IPS-15b (cell line): ENCODE measurements around the gene BIRC2.
"Not testable (repeated sequence)": the region's sequence is repeated elsewhere in the genome, so short reads cannot be mapped to it uniquely, and the experiment has no call there.

Source experiments
- H3K27me3 ChIP-seq: one replicate; pipeline ENCODE4 v1.6.1; 2013; ENCODE audit warnings: low read length; ENCODE audit not compliant: control insufficient read depth, insufficient read depth
- H3K36me3 ChIP-seq: one replicate; pipeline ENCODE4 v1.6.1; 2013; ENCODE audit warnings: low read length; ENCODE audit not compliant: control insufficient read depth, insufficient read depth
- H3K4me1 ChIP-seq: one replicate; pipeline ENCODE4 v1.6.1; 2013; ENCODE audit warnings: mild to moderate bottlenecking, low read length; ENCODE audit not compliant: control insufficient read depth, insufficient read depth
- H3K4me3 ChIP-seq: one replicate; pipeline ENCODE4 v1.5.1; 2013; ENCODE audit warnings: low read depth, low read length
- H3K9ac ChIP-seq: one replicate; pipeline ENCODE4 v1.6.1; 2013; ENCODE audit warnings: low read depth, mild to moderate bottlenecking, low read length
- H3K9me3 ChIP-seq: one replicate; pipeline ENCODE4 v1.6.1; 2013; ENCODE audit warnings: mild to moderate bottlenecking, low read length; ENCODE audit not compliant: control insufficient read depth, insufficient read depth

Gene BIRC2

DNA sequence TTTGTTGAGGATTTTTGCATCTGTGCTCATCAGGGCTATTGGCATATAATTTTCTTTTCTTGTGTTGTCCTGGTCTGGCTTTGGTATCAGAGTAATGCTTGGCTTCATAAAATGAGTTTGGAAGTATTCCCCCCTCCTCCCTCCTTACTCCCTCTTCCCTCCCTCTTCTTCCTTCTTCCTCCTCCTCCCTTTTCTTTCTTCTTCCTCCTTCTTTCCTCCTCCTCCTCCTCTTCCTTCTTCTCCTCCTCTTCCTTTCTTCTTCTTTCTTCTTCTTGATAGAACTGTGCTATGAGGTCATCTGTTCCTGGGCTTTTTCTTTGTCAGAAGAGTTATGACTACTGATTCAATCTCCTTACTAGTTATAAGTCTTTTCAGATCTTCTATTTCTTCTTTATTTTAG lies 10.1 kb downstream of the BIRC2 start:
- H3K9me3 ChIP-seq: no peaks in the 10 kb centered on the region
- no peaks in the 10 kb centered on the region for H3K4me1 ChIP-seq
- H3K36me3 ChIP-seq: peaks cover 7% of the 10 kb centered on the region
- H3K9ac ChIP-seq: no peak overlapping the region
- no peaks in the 10 kb centered on the region for H3K27me3 ChIP-seq
- H3K4me3 ChIP-seq: no peak overlapping the region

DNA sequence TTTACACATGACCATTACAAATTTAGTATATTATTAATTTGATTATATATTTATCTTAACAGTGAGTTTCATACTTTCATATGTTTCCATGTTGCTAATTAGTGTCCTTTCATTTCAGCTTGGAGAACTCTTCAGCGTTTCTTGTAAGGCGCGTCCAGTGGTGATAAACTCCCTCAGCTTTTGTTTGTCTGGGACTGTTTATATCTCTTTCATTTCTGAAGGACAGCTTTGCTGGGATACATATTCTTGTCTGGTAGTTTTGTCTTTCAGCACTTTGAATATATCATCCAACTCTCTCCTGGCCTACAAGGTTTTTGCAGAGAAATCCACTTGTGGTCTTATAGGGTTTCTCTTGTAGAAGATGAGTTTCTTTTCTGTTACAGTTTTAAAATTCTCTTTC lies 12.4 kb downstream of the BIRC2 start:
- no peaks in the 10 kb centered on the region for H3K4me1 ChIP-seq
- no peak overlapping the region for H3K9ac ChIP-seq
- H3K9me3 ChIP-seq: no peaks in the 10 kb centered on the region
- H3K36me3 ChIP-seq: peaks cover 7% of the 10 kb centered on the region
- no peak overlapping the region for H3K4me3 ChIP-seq
- H3K27me3 ChIP-seq: no peaks in the 10 kb centered on the region

DNA sequence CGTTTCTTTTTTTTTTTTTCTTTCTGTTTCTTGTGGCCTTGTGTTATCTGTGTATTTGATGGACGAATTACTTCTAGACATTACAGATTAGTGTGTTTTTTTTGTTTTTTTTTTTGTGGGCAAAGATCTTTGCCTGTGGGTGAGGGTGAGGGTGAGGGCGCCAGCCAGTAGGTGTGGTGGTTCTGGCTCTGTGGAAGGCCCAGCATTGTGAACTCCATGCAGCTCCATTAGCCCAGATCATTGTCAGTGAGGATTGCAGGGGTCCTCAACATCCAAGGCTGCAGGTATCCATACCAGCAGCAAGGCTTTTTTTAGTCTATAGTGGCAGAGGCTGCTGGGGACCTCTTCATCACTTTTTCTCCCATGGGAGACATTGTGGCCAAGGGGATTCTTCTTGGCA lies 13.7 kb downstream of the BIRC2 start:
- Histone ChIP-seq H3K9ac (no peak overlapping the region), H3K4me3 (no peak overlapping the region), H3K4me1 (no peaks in the 10 kb centered on the region), H3K36me3 (peaks cover 7% of the 10 kb centered on the region), H3K27me3 (no peaks in the 10 kb centered on the region), H3K9me3 (no peaks in the 10 kb centered on the region)

DNA sequence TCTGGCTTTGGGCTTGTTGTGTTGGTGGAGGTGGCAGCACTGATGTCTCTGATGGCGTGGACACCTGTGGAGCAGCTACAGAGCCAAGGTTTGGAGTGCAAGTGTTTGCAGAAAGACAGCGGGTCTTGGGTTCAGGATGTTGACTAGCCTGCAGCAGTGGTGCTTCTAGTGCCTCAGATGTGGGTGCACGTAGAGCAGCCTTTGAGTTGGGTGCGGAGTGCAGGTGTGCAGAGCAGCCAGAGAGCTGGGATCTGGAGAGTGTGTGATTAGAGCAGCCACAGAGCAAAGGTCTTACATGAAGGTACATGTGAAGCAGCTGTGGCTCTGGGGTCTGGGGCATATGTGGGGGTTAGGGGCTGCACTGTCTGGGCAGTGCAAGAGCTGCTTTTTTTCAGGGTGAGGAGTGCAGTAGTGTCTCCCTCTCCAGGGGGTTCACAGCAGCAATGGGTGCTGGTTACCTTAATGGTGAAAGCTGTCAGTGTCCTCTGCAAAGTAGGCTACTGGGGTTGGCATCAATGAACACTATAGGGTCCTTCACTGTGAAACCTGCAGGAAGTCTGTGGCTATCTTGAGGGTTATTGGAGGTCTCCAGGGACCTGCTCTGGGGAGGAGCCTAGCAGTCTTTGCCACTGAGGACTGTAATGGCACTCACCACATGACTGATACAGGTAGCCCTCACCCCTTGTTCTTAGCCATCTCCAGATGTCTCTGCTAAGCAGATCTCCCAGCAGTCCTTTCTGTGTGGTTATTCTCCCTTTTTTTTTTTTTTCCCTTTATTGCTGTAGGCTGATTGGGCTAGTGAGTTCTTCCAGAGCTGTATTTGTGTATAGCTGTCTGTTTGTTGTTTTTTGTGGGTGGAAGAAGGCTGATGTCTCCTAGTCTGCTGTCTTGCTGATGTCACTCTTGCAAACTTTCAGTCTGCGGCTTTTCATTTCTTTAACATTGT lies 14.3 kb downstream of the BIRC2 start:
- Histone ChIP-seq H3K4me3 (no peak overlapping the region), H3K9me3 (no peaks in the 10 kb centered on the region), H3K9ac (no peak overlapping the region), H3K4me1 (no peaks in the 10 kb centered on the region), H3K27me3 (no peaks in the 10 kb centered on the region), H3K36me3 (peaks cover 9% of the 10 kb centered on the region)

DNA sequence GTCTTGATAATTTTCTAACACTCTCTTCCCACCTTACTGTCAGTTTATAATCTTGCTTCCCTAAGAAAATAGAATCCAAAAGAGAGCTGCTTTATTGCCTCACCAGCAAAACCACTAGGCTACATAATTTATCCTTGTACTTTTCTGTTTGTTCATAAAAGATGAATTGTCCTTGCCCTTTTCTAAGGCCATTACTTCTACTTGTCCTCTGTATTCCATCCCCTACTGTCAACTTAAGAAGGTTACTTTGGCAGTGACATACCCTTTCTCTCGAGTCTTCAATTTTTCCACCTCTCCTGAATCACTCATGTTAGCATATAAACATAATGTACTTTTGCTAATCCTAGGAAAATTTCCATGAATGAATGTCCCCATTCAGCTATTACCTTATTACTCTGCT lies 18.0 kb downstream of the BIRC2 start:
- H3K27me3 ChIP-seq: no peaks in the 10 kb centered on the region
- H3K36me3 ChIP-seq: peaks cover 14% of the 10 kb centered on the region
- H3K9ac ChIP-seq: no peak overlapping the region
- no peaks in the 10 kb centered on the region for H3K4me1 ChIP-seq
- H3K9me3 ChIP-seq: no peaks in the 10 kb centered on the region
- H3K4me3 ChIP-seq: no peak overlapping the region

DNA sequence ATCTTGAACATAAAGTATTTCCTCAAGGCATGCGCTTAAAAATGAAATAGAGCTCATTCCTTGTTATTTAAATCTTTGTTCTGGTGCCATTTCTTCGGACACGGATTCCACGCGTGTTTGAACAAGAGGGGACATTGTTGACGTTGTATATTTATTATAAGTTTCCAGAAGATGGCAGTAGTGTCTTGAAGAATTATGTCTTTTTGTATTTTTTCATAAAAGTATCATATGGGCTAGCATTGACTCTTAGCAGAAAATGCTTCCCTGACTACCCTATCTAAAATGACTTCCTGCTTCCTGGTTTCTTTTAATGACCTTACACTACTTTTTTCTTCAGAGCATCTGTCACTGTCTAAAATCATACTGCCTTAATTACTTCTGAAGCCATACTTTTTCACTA lies 20.4 kb downstream of the BIRC2 start:
- H3K27me3 ChIP-seq: no peaks in the 10 kb centered on the region
- H3K4me1 ChIP-seq: no peaks in the 10 kb centered on the region
- H3K9ac ChIP-seq: no peak overlapping the region
- H3K4me3 ChIP-seq: no peak overlapping the region
- no peaks in the 10 kb centered on the region for H3K9me3 ChIP-seq
- peaks cover 7% of the 10 kb centered on the region for H3K36me3 ChIP-seq

DNA sequence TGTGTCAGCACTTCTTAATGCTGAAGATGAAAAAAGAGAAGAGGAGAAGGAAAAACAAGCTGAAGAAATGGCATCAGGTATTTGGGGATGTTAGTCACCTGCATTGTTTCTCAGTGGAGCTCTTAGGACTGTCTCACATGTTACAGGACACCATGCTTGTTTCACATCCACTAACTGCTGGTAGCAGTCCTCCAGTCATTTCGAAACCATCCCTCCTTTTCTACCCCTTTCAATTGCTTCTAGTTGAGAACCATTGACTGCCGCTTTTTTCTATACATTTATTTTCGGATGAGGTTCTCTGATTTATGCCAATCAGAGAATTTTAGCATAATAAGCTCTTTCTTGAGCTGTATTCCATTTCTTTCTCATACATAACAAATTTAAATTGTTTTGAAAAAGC lies 21.5 kb downstream of the BIRC2 start:
- Histone ChIP-seq H3K9me3 (no peaks in the 10 kb centered on the region), H3K4me1 (no peaks in the 10 kb centered on the region), H3K27me3 (no peaks in the 10 kb centered on the region), H3K9ac (no peak overlapping the region), H3K36me3 (peaks cover 7% of the 10 kb centered on the region), H3K4me3 (no peak overlapping the region)

DNA sequence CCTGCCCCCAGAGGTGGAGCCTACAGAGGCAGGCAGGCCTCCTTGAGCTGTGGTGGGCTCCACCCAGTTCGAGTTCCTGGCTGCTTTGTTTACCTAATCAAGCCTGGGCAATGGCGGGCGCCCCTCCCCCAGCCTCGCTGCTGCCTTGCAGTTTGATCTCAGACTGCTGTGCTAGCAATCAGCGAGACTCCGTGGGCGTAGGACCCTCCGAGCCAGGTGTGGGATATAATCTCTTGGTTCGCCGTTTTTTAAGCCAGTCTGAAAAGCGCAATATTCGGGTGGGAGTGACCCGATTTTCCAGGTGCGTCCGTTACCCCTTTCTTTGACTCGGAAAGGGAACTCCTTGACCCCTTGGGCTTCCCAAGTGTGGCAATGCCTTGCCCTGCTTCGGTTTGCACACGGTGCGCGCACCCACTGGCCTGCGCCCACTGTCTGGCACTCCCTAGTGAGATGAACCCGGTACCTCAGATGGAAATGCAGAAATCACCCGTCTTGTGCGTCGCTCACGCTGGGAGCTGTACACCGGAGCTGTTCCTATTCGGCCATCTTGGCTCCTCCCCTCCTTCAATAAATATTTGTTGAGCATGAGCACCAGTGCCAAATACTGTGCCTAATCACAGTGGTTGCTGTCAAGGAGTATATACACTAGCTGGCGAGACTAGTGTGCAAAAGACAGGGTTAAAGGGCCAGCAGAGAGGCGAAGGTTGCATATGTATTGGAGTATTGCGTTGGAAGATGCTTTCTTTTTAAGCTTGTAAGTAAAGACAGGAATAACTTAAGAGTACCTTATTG lies 27.8 kb downstream of the BIRC2 start:
- H3K9me3 ChIP-seq, H3K36me3 ChIP-seq, H3K27me3 ChIP-seq, H3K4me1 ChIP-seq: not testable (repeated sequence)
- peak overlapping the region; percentile 79 for H3K9ac ChIP-seq
- peak overlapping the region; percentile 67 for H3K4me3 ChIP-seq

DNA sequence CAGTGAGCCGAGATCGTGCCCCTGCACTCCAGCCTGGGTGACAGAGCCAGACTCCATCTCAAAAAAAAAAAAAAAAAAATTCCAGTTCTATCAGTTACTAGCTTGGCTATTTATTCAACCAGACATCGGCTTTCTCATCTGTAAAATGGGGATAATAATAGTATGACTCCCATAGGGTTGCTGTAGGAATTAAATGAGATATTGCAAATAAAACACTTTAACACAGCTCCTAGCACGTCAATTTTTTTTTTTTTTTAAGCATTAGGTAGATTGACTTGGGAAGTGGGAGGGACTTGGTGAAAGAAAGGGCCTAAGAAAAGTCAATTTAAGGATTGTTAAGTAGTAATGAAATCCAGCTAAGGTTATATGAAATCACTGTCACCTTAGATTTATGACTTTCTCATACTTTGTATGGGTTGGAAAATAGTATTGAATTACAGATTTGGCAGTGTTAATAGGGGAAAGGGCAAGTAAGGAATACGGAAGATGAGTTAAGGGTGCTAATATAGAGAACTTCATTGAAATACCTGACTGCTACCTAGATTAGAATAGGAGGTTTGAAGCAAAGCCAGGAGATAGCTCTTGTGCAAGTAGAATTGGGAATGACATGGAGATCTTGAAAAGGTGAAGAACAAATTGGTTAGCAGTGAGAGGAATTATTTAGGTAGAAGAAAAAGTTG lies 28.8 kb downstream of the BIRC2 start:
- no peaks in the 10 kb centered on the region for H3K9me3 ChIP-seq
- H3K36me3 ChIP-seq: no peaks in the 10 kb centered on the region
- H3K27me3 ChIP-seq: no peaks in the 10 kb centered on the region
- H3K9ac ChIP-seq: no peak overlapping the region
- H3K4me3 ChIP-seq: no peak overlapping the region
- H3K4me1 ChIP-seq: peaks cover 2% of the 10 kb centered on the region

DNA sequence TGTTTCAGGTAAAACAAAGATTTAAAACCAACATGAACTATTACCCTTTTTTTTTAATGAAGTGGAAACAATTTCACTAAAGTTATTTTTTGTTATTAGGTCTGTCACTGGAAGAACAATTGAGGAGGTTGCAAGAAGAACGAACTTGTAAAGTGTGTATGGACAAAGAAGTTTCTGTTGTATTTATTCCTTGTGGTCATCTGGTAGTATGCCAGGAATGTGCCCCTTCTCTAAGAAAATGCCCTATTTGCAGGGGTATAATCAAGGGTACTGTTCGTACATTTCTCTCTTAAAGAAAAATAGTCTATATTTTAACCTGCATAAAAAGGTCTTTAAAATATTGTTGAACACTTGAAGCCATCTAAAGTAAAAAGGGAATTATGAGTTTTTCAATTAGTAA lies 30.9 kb downstream of the BIRC2 start:
- Histone ChIP-seq H3K4me1 (peaks cover 2% of the 10 kb centered on the region), H3K9me3 (no peaks in the 10 kb centered on the region), H3K4me3 (no peak overlapping the region), H3K9ac (no peak overlapping the region), H3K36me3 (no peaks in the 10 kb centered on the region), H3K27me3 (no peaks in the 10 kb centered on the region)

DNA sequence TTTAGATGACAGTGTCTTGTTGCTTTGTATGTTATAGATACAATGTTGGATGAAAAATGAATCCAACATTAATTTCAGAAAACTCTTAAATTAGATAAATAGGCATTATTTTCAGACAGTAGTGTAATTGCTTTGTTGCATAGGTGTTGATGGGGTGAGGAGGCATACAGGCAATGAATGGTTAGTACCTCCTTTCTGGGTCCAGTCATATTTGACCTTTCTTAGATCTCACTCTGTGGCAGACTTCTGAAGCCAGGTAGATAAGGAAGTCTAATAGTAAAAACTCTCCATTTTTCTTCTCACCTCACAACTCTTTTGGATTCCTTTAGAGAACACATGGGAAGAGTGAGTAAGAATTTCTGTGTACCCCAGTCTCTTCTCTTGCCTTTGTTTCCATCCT lies 31.8 kb downstream of the BIRC2 start:
- Histone ChIP-seq H3K9me3 (no peaks in the 10 kb centered on the region), H3K27me3 (no peaks in the 10 kb centered on the region), H3K4me1 (peaks cover 2% of the 10 kb centered on the region), H3K36me3 (no peaks in the 10 kb centered on the region), H3K9ac (no peak overlapping the region), H3K4me3 (no peak overlapping the region)
